ENCODE measurements around the gene C20orf204.

Gene C20orf204

DNA sequence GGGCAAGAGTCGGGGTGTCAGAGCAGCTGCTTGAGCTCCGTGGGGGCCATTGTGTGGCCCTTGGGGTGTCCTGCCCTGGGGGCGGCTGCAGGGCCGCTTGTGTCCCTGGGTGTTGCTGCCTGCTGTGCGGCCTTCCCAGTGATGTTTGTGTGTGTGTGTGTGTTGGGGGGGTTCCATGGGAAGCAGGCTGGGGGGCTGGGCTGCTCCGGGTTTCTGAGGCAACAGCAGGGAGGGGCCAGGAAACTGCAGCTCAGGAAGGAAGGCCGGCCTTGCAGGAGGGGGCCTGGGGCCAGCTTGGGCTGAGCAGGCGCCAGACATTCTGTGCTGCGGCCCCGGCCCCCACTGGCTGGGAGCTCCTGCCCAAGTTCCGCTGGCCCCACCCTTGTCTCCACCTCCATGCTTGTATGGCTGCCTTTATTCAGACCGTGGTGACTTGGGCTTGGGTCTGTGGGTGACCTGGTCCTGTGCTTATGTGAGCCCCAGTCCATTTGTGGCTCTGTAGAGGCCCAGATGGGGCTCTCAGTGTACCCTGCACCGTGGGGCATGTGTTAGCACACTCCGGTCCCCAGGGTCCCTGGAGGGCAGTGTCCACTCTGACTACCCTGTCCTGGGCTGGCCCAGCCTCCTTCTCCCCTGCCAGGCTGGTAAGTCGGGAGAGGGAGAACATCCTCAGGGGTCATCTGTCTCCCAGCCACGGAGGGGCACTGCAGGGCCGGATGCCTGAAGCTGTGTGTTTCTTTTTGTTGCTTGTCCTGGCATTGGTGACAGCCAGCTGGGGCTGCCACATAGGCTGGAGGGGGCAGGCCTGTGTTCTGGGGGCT, 18.1 kb downstream of the C20orf204 start:
- H2BK120ac ChIP-seq (ENCODE audit: low read depth, low read length): peak overlapping the region; percentile 94
- peak overlapping the region; percentile 91 for H3K23ac ChIP-seq (ENCODE audit: low read depth, low read length, poor library complexity)
- no peak overlapping the region for H3K9ac ChIP-seq (ENCODE audit: low read depth, low read length, poor library complexity)
- H3K4me2 ChIP-seq (ENCODE audit: insufficient read depth, low read length, poor library complexity, severe bottlenecking): peak overlapping the region; percentile 18
- peak overlapping the region; percentile 19 for H2BK15ac ChIP-seq (ENCODE audit: low read length)
- H2BK5ac ChIP-seq (ENCODE audit: low read length): peak overlapping the region; percentile 57
- H2AFZ ChIP-seq (ENCODE audit: low read length): peak overlapping the region; percentile 91
- WGBS, 2 donors (ENCODE audit: extremely low coverage in 2 of 2, insufficient read length in 2 of 2, insufficient replicate concordance in 1 of 2): no CpG with 5 or more reads among the region's 17 CpGs
- peak overlapping the region; percentile 37 for H3K4ac ChIP-seq (ENCODE audit: low read length)
- no peak overlapping the region for H3K27ac ChIP-seq (replicated peaks; ENCODE audit: low read length)
- peak overlapping the region; percentile 96 for H4K8ac ChIP-seq (ENCODE audit: low read depth, low read length)
- no peak overlapping the region for H4K91ac ChIP-seq (ENCODE audit: low read depth, low read length, poor library complexity)
- H3K36me3 ChIP-seq (replicated peaks in 1 of 2; ENCODE audit: control insufficient read depth in 2 of 2, insufficient read depth in 2 of 2, low read length in 2 of 2): no peaks in the 10 kb centered on the region
- H3K4me3 ChIP-seq (ENCODE audit: low read length in 2 of 2): no peak overlapping the region
- no peak for DNase-seq (ENCODE audit: low spot score)
- peak overlapping the region; percentile 16 for H2AK5ac ChIP-seq (ENCODE audit: low read depth, low read length)
- H3K4me1 ChIP-seq (ENCODE audit: control insufficient read depth in 2 of 2, insufficient read depth in 1 of 2, low read depth in 1 of 2, low read length in 2 of 2): peaks cover 22 to 34% of the 10 kb centered on the region in 2 donors
- H3K14ac ChIP-seq (ENCODE audit: low read length): no peak overlapping the region
- H3K27me3 ChIP-seq (ENCODE audit: control insufficient read depth in 3 of 3, insufficient read depth in 3 of 3, low read depth in 1 of 3, low read length in 3 of 3): peaks cover 2 to 50% (median 15%) of the 10 kb centered on the region in 3 experiments
- H3K9me3 ChIP-seq (replicated peaks in 1 of 2; ENCODE audit: control insufficient read depth in 2 of 2, insufficient read depth in 1 of 2, low read depth in 1 of 2, low read length in 2 of 2): no peaks in the 10 kb centered on the region
- H2BK12ac ChIP-seq (ENCODE audit: low read length): peak overlapping the region; percentile 41
- H3K18ac ChIP-seq (ENCODE audit: low read length): peak overlapping the region; percentile 87
- no peaks in the 10 kb centered on the region for H3K79me1 ChIP-seq (ENCODE audit: low read depth, low read length)

DNA sequence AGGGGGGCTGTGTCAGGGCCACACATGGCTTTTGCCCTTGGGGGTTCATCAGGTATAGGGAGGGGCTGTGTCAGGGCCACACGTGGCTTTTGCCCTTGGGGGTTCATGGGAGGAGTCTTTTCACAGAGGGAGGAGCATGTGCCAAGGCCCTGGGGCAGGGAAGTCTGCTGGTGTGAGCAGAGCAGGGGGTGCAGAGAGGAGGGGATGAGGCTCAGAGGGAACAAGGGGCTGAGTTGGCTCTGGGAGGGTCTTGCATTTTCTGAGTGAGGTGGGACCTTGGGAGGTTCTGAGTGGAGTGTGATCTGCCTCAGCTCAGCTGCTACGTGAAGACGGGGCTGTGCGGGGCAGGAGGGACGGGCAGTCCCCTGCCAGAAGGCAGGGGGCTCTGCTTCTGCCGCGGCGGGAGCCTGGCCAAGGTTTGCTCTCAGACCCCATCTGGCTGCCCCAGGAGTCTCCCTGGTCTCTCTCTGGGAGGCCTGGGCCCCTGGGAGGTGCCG, 19.5 kb downstream of the C20orf204 start:
- peak overlapping the region; percentile 96 for H2BK120ac ChIP-seq (ENCODE audit: low read depth, low read length)
- no peaks in the 10 kb centered on the region for H3K9me3 ChIP-seq (replicated peaks in 1 of 2; ENCODE audit: control insufficient read depth in 2 of 2, insufficient read depth in 1 of 2, low read depth in 1 of 2, low read length in 2 of 2)
- no CpG with 5 or more reads among the region's 9 CpGs for WGBS, 2 donors (ENCODE audit: extremely low coverage in 2 of 2, insufficient read length in 2 of 2, insufficient replicate concordance in 1 of 2)
- H3K4me2 ChIP-seq (ENCODE audit: insufficient read depth, low read length, poor library complexity, severe bottlenecking): no peak overlapping the region
- H3K27me3 ChIP-seq (ENCODE audit: control insufficient read depth in 3 of 3, insufficient read depth in 3 of 3, low read depth in 1 of 3, low read length in 3 of 3): peaks cover 0 to 41% (median 3%) of the 10 kb centered on the region in 3 experiments
- H4K91ac ChIP-seq (ENCODE audit: low read depth, low read length, poor library complexity): no peak overlapping the region
- peak overlapping the region; percentile 99 for H2AK5ac ChIP-seq (ENCODE audit: low read depth, low read length)
- no peak overlapping the region for H3K4me3 ChIP-seq (ENCODE audit: low read length in 2 of 2)
- no peaks in the 10 kb centered on the region for H3K79me1 ChIP-seq (ENCODE audit: low read depth, low read length)
- H3K4ac ChIP-seq (ENCODE audit: low read length): peak overlapping the region; percentile 53
- peaks cover 15 to 34% of the 10 kb centered on the region in 2 donors for H3K4me1 ChIP-seq (ENCODE audit: control insufficient read depth in 2 of 2, insufficient read depth in 1 of 2, low read depth in 1 of 2, low read length in 2 of 2)
- peak overlapping the region; percentile 80 for H2BK15ac ChIP-seq (ENCODE audit: low read length)
- DNase-seq (ENCODE audit: low spot score): no peak
- no peak overlapping the region for H3K27ac ChIP-seq (replicated peaks; ENCODE audit: low read length)
- H2BK5ac ChIP-seq (ENCODE audit: low read length): no peak overlapping the region
- H3K18ac ChIP-seq (ENCODE audit: low read length): peak overlapping the region; percentile 71
- H3K23ac ChIP-seq (ENCODE audit: low read depth, low read length, poor library complexity): no peak overlapping the region
- H2BK12ac ChIP-seq (ENCODE audit: low read length): no peak overlapping the region
- no peak overlapping the region for H4K8ac ChIP-seq (ENCODE audit: low read depth, low read length)
- peak overlapping the region; percentile 80 for H2AFZ ChIP-seq (ENCODE audit: low read length)
- no peaks in the 10 kb centered on the region for H3K36me3 ChIP-seq (replicated peaks in 1 of 2; ENCODE audit: control insufficient read depth in 2 of 2, insufficient read depth in 2 of 2, low read length in 2 of 2)
- no peak overlapping the region for H3K14ac ChIP-seq (ENCODE audit: low read length)
- no peak overlapping the region for H3K9ac ChIP-seq (ENCODE audit: low read depth, low read length, poor library complexity)

DNA sequence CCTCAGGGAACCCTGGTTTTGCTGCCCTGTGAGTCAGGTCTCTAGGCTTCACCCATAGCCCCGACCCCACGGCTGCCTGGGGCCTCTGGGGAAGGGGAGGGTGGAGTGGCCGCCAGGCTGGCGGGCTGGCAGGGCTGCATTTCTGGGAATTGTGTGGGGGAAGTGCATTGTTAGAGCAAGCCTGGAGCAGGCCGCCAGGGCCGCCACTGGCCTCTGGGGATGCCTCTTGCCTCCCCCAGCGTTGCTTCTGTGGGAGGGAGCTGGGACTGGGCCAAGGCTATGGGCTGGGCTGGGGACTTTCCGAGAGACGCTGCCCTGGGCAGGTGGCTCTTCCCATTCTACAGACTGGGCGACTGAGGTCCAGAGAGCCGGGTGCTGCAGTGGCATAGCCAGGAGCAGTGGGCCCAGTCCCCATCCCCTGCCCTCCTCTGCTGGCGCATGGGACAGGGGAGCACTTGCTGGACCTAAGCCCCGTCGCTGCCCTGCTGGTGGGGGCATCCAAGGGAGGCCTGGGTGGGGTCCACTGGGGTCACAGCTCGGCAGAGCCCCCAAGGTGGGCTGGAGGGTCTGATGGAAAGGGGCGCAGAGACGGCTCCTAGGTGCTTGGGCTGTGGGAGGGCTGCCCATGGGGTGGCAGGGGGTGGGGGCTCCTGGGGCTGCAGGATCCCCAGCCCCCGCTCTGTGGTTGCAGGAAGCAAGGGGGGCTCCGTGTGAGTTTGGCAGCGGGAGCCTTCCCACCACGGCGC, 20.1 kb downstream of the C20orf204 start:
- peak overlapping the region; percentile 80 for H2BK15ac ChIP-seq (ENCODE audit: low read length)
- H4K91ac ChIP-seq (ENCODE audit: low read depth, low read length, poor library complexity): no peak overlapping the region
- H3K14ac ChIP-seq (ENCODE audit: low read length): peak overlapping the region; percentile 71
- H3K27me3 ChIP-seq (ENCODE audit: control insufficient read depth in 3 of 3, insufficient read depth in 3 of 3, low read depth in 1 of 3, low read length in 3 of 3): peaks cover 0 to 35% (median 0%) of the 10 kb centered on the region in 3 experiments
- peak overlapping the region; percentile 80 for H2AFZ ChIP-seq (ENCODE audit: low read length)
- H3K4me2 ChIP-seq (ENCODE audit: insufficient read depth, low read length, poor library complexity, severe bottlenecking): no peak overlapping the region
- peak overlapping the region; percentile 43 for H3K23ac ChIP-seq (ENCODE audit: low read depth, low read length, poor library complexity)
- H3K9ac ChIP-seq (ENCODE audit: low read depth, low read length, poor library complexity): no peak overlapping the region
- H2BK12ac ChIP-seq (ENCODE audit: low read length): no peak overlapping the region
- H2AK5ac ChIP-seq (ENCODE audit: low read depth, low read length): peak overlapping the region; percentile 99
- WGBS, 2 donors (ENCODE audit: extremely low coverage in 2 of 2, insufficient read length in 2 of 2, insufficient replicate concordance in 1 of 2): no CpG with 5 or more reads among the region's 22 CpGs
- H3K18ac ChIP-seq (ENCODE audit: low read length): peak overlapping the region; percentile 76
- no peak overlapping the region for H4K8ac ChIP-seq (ENCODE audit: low read depth, low read length)
- peak overlapping the region; percentile 53 for H3K4ac ChIP-seq (ENCODE audit: low read length)
- peak overlapping the region; percentile 78 for H2BK5ac ChIP-seq (ENCODE audit: low read length)
- H2BK120ac ChIP-seq (ENCODE audit: low read depth, low read length): peak overlapping the region; percentile 96
- no peak for DNase-seq (ENCODE audit: low spot score)
- peaks cover 15 to 34% of the 10 kb centered on the region in 2 donors for H3K4me1 ChIP-seq (ENCODE audit: control insufficient read depth in 2 of 2, insufficient read depth in 1 of 2, low read depth in 1 of 2, low read length in 2 of 2)
- no peak overlapping the region for H3K27ac ChIP-seq (replicated peaks; ENCODE audit: low read length)
- H3K79me1 ChIP-seq (ENCODE audit: low read depth, low read length): no peaks in the 10 kb centered on the region
- no peak overlapping the region for H3K4me3 ChIP-seq (ENCODE audit: low read length in 2 of 2)
- H3K36me3 ChIP-seq (replicated peaks in 1 of 2; ENCODE audit: control insufficient read depth in 2 of 2, insufficient read depth in 2 of 2, low read length in 2 of 2): no peaks in the 10 kb centered on the region
- H3K9me3 ChIP-seq (replicated peaks in 1 of 2; ENCODE audit: control insufficient read depth in 2 of 2, insufficient read depth in 1 of 2, low read depth in 1 of 2, low read length in 2 of 2): no peaks in the 10 kb centered on the region

DNA sequence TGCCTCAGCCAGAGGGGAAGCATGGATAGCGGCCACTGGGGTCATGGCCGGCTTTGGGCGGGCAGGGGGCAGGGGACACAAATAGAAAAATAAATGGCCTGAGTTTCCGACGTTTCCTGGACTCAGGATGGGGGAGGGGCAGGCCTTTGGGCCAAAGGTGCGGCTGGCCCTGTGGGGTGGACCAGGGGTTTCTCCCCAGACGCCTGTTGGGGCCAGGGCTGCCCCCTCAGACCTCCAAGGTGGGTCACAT, 20.6 kb downstream of the C20orf204 start:
- Histone ChIP-seq H3K23ac (ENCODE audit: low read depth, low read length, poor library complexity) (no peak overlapping the region), H2AK5ac (ENCODE audit: low read depth, low read length) (peak overlapping the region; percentile 99), H4K91ac (ENCODE audit: low read depth, low read length, poor library complexity) (no peak overlapping the region), H3K18ac (ENCODE audit: low read length) (no peak overlapping the region), H2BK15ac (ENCODE audit: low read length) (peak overlapping the region; percentile 87), H3K4me3 (ENCODE audit: low read length in 2 of 2) (no peak overlapping the region), H3K4me1 (ENCODE audit: control insufficient read depth in 2 of 2, insufficient read depth in 1 of 2, low read depth in 1 of 2, low read length in 2 of 2) (peaks cover 15 to 34% of the 10 kb centered on the region in 2 donors), H2BK120ac (ENCODE audit: low read depth, low read length) (peak overlapping the region; percentile 89), H3K27me3 (ENCODE audit: control insufficient read depth in 3 of 3, insufficient read depth in 3 of 3, low read depth in 1 of 3, low read length in 3 of 3) (peaks cover 0 to 30% (median 0%) of the 10 kb centered on the region in 3 experiments), H3K79me1 (ENCODE audit: low read depth, low read length) (no peaks in the 10 kb centered on the region), H3K36me3 (replicated peaks in 1 of 2; ENCODE audit: control insufficient read depth in 2 of 2, insufficient read depth in 2 of 2, low read length in 2 of 2) (no peaks in the 10 kb centered on the region), H3K4me2 (ENCODE audit: insufficient read depth, low read length, poor library complexity, severe bottlenecking) (no peak overlapping the region), H2AFZ (ENCODE audit: low read length) (peak overlapping the region; percentile 53), H3K27ac (replicated peaks; ENCODE audit: low read length) (no peak overlapping the region), H3K9me3 (replicated peaks in 1 of 2; ENCODE audit: control insufficient read depth in 2 of 2, insufficient read depth in 1 of 2, low read depth in 1 of 2, low read length in 2 of 2) (no peaks in the 10 kb centered on the region), H2BK5ac (ENCODE audit: low read length) (peak overlapping the region; percentile 78), H4K8ac (ENCODE audit: low read depth, low read length) (no peak overlapping the region), H2BK12ac (ENCODE audit: low read length) (no peak overlapping the region), H3K4ac (ENCODE audit: low read length) (no peak overlapping the region), H3K9ac (ENCODE audit: low read depth, low read length, poor library complexity) (no peak overlapping the region), H3K14ac (ENCODE audit: low read length) (no peak overlapping the region)
- no CpG with 5 or more reads among the region's 7 CpGs for WGBS, 2 donors (ENCODE audit: extremely low coverage in 2 of 2, insufficient read length in 2 of 2, insufficient replicate concordance in 1 of 2)
- DNase-seq (ENCODE audit: low spot score): no peak
